ENCODE measurements around the gene TOGARAM2.
A peak's percentile ranks its signal among the peaks of the same experiment; 100 is the strongest.
"Not testable (repeated sequence)": the region's sequence is repeated elsewhere in the genome, so short reads cannot be mapped to it uniquely, and the experiment has no call there.

The TOGARAM2 gene

GRCh38 chr2:29065068-29065811 is 84.1 kb downstream of the TOGARAM2 start:
- DNase-seq (ENCODE audit: low read depth): no peak
- no peak overlapping the region for H3K4me3 ChIP-seq (ENCODE audit: low read depth, low read length)

DNA sequence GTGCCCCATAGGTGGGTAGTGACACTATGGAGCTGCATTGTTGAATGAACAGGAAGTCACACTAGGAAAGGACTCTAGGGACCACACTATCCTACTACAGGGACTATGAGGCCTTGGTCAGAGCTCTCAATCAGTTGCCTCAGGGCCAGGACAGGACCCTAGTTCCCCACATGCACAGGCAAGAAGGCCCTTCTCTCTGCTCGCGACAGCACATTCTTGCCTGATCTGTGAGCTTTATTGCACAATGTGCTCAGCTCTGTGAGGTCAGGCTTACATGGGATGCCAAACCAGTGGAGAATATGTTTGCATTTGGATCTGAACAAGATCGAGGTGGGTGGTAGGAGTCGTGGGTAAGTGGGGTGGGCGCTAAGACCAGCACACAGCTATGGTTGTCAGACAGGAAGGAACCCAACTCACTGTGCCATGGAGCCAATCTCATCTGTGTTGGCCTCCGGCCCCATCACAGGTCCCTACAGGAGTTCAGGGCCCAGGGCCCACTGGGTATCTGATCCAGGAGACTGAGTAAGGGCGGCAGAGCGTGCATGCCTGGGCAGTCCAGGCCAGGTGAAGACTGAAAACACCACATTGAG is 85.3 kb downstream of the TOGARAM2 start:
- H3K4me3 ChIP-seq (ENCODE audit: low read depth, low read length): no peak overlapping the region
- DNase-seq (ENCODE audit: low read depth): peak; percentile 66

GRCh38 chr2:29066997-29067605 is 86.0 kb downstream of the TOGARAM2 start:
- no peak overlapping the region for H3K4me3 ChIP-seq (ENCODE audit: low read depth, low read length)
- DNase-seq (ENCODE audit: low read depth): no peak

- H3K4me3 ChIP-seq (ENCODE audit: low read depth, low read length): no peak overlapping the region
- no peak for DNase-seq (ENCODE audit: low read depth)
Observed at GRCh38 chr2:29068513-29068912, 87.4 kb downstream of the TOGARAM2 start.

DNA sequence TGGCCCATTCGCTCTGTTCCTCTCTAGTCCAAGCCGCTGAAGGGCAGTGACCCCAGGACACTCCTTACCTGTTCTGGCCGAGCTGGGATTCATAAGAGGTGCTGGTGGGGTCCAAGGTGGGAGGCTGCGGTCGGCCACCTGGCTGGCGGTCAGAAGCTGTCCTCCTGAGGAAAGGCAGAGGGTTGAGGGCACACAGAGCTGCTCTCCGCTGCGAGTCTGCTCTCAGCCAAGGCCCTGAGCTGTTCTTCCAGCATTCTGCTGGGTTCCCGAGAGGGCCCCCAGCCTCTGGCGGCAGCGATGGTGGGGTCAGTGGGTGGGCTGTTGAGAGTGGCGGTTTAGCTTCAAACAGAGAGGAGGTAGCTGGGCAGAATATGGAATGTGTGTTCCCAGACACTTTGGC is 89.4 kb downstream of the TOGARAM2 start:
- DNase-seq (ENCODE audit: low read depth): no peak
- no peak overlapping the region for H3K4me3 ChIP-seq (ENCODE audit: low read depth, low read length)

- H3K4me3 ChIP-seq (ENCODE audit: low read depth, low read length): no peak overlapping the region
- no peak for DNase-seq (ENCODE audit: low read depth)
Observed at GRCh38 chr2:29071032-29071975, 90.2 kb downstream of the TOGARAM2 start.

GRCh38 chr2:29072251-29072650 is 91.2 kb downstream of the TOGARAM2 start:
- no peak for DNase-seq (ENCODE audit: low read depth)
- H3K4me3 ChIP-seq (ENCODE audit: low read depth, low read length): no peak overlapping the region

GRCh38 chr2:29072971-29073725 is 92.0 kb downstream of the TOGARAM2 start:
- H3K4me3 ChIP-seq (ENCODE audit: low read depth, low read length): no peak overlapping the region
- no peak for DNase-seq (ENCODE audit: low read depth)

GRCh38 chr2:29073933-29074332 is 92.8 kb downstream of the TOGARAM2 start:
- DNase-seq (ENCODE audit: low read depth): no peak
- H3K4me3 ChIP-seq (ENCODE audit: low read depth, low read length): no peak overlapping the region

GRCh38 chr2:29074411-29074810 is 93.3 kb downstream of the TOGARAM2 start, which contains the start of gene PCARE:
Gene PCARE, minus strand, starts transcription at chr2:29074523. Its CDS starts 262 bp downstream, at chr2:29074261.
- no peak for DNase-seq (ENCODE audit: low read depth)
- H3K4me3 ChIP-seq (ENCODE audit: low read depth, low read length): no peak within 1 kb of the TSS

DNA sequence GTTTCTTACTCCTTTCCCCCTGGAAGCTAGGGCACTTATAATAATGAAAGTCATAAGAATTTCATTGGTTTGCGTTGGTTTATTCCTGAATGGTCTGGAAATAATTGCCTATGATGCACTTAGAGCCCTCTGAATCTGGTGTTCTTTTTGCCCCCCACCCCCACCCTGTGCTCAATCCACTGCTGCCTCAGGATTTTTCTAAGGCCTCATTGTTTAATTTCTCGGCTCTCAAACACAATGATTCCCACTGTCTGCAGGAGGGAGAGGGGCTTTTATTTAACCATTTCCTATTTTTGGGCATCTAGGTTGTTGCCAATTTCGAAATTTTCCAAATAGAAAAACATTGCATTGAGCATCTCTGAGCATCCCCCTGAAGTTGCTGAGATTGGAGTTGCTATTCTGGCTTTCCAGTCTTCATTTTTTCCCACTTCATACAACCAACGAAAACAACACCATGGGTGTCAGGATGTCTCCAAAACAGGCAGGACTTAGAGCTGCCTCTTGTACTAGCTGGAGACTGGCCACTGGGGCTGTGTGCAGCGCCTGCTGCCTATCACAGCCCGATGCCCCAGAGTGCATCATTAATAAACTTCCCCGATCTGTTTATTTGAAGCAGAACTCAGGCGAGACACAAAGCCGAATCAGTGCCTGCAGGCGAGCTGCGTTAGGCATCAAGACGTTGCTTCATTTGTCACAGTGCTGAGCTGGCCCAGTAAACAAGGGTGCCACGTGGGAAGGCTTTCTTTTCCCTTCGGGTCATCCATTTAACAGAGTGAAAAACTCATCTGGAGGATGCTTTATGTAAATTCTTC is 95.0 kb downstream of the TOGARAM2 start:
- no peak for DNase-seq (ENCODE audit: low read depth)
- no peak overlapping the region for H3K4me3 ChIP-seq (ENCODE audit: low read depth, low read length)

GRCh38 chr2:29079887-29080286 is 98.8 kb downstream of the TOGARAM2 start:
- no peak overlapping the region for H3K4me3 ChIP-seq (ENCODE audit: low read depth, low read length)
- DNase-seq (ENCODE audit: low read depth): no peak

GRCh38 chr2:29080886-29081743 is 100.0 kb downstream of the TOGARAM2 start:
- no peak for DNase-seq (ENCODE audit: low read depth)

DNA sequence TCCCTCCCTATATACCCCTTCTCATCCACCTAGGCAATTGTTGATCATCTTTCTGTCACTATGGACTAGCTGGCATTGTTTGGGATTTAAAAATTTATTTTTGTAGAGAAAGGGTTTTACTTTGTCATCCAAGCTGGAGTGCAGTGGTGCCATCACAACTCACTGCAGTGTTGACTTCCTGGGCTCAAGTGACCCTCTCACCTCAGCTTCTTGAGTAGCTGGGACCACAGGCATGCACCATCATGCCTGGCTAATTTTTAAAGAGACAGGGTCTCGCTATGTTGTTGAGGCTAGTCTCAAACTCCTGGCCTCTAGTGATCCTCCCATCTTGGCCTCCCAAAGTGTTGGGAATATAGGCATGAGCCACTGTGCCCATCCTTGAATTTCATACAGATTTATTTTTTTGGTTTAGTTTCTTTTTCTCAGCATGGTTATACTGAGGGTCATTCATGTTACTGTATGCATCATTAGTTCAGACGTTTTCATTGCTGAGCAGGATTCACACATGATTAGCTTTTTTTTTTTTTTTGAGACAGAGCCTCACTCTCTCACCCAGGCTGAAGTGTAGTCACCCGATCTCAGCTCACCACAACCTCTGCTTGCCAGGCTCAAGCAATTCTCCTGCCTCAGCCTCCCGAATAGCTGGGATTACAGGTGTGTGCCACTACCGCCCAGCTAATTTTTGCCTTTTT is 101.9 kb downstream of the TOGARAM2 start:
- no peak for DNase-seq (ENCODE audit: low read depth)
- H3K4me3 ChIP-seq (ENCODE audit: low read depth, low read length): no peak overlapping the region

More at GRCh38 chr2:29080886-29081743, 100.0 kb downstream of the TOGARAM2 start:
- no peak overlapping the region for H3K4me3 ChIP-seq (ENCODE audit: low read depth, low read length)

GRCh38 chr2:29084554-29084953 is 103.5 kb downstream of the TOGARAM2 start:
- H3K4me3 ChIP-seq (ENCODE audit: low read depth, low read length): no peak overlapping the region
- no peak for DNase-seq (ENCODE audit: low read depth)

- H3K4me3 ChIP-seq (ENCODE audit: low read depth, low read length); DNase-seq (ENCODE audit: low read depth): not testable (repeated sequence)
Observed at GRCh38 chr2:29090311-29090710, 109.2 kb downstream of the TOGARAM2 start.

- no peak for DNase-seq (ENCODE audit: low read depth)
Observed at GRCh38 chr2:29096969-29097368, 115.9 kb downstream of the TOGARAM2 start.

More at GRCh38 chr2:29096969-29097368, 115.9 kb downstream of the TOGARAM2 start:
- H3K4me3 ChIP-seq (ENCODE audit: low read depth, low read length): no peak overlapping the region
